Fibroblast of mammary gland (primary cell): ENCODE results near the gene ASGR1.

Experiments used
- DNase-seq: peaks from one replicate; pipeline ENCODE4 v3.0.0-alpha.2; 2010; ENCODE audit warnings: low read depth
- H3K4me3 ChIP-seq: 2 replicates; pipeline ENCODE4 v1.5.1; 2011; ENCODE audit warnings: low read depth, mild to moderate bottlenecking, low read length, moderate library complexity; ENCODE audit not compliant: control insufficient read depth
- TF ChIP-seq, protein P1 (sequence below): conservative IDR thresholded peaks from 2 replicates; pipeline ENCODE4 v1.5.1; 2011; ENCODE audit warnings: low read depth, low read length, inconsistent platforms; ENCODE audit not compliant: control insufficient read depth, insufficient read depth

Gene ASGR1

DNA sequence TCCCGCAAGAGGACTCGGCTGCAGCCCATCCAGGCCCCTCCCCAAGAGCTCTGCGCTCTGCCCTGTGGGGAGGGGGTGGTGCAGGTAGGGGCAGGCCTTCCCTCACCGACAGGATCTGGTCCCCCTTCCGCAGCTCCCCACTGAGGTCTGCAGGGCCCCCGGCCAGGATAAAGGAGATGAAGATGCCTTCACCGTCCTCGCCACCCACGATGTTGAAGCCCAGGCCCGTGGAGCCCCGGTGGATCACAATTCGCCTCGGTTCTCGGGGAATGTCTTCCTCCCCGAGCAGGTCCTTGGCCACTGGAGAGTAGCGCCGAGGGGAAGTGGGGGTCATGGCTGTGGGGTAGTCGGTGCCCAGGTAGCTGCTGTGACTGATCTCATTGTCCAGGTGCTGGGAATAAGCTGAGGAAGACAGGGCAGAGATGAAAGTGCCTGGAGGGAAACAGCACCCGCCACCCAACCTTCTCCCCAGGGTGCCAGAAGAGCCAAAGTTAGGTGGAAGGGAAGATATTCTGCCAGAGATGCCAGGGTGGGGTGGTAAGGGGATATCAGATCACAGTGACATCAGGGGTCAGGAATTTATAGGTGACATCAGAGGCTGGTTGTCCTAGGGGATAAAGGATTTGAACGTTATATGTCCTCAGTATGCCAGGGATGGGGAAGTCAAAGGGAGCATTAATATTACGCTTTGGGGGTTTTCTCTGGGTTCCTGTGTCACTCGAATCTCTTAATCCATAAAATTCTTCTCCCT lies 17.7 kb upstream of the ASGR1 start:
- DNase-seq = no peak
- no peak overlapping the region for H3K4me3 ChIP-seq
- TF ChIP-seq, protein P1, sequence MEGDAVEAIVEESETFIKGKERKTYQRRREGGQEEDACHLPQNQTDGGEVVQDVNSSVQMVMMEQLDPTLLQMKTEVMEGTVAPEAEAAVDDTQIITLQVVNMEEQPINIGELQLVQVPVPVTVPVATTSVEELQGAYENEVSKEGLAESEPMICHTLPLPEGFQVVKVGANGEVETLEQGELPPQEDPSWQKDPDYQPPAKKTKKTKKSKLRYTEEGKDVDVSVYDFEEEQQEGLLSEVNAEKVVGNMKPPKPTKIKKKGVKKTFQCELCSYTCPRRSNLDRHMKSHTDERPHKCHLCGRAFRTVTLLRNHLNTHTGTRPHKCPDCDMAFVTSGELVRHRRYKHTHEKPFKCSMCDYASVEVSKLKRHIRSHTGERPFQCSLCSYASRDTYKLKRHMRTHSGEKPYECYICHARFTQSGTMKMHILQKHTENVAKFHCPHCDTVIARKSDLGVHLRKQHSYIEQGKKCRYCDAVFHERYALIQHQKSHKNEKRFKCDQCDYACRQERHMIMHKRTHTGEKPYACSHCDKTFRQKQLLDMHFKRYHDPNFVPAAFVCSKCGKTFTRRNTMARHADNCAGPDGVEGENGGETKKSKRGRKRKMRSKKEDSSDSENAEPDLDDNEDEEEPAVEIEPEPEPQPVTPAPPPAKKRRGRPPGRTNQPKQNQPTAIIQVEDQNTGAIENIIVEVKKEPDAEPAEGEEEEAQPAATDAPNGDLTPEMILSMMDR = no peak

DNA sequence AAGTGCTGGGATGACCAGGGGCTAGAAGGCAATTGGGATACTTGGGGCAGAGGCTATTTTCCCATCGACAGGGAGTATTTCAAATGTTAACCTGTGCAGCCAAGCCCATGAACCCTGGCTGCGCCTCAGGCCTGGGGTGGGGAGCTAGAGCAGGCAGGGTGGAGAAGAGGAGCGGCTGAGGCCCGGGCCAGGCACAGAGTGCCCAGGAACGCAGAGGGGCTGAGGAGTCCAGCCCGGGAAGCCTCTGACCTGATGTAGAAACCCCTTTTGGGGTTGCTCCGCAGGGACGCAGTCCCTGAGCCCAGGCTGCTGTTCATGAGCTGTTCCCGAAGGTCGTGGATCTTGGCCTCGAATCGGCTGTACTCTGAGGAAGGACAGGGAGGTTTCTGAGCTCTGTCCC lies 16.8 kb upstream of the ASGR1 start:
- TF ChIP-seq, protein P1 = no peak
- DNase-seq = no peak
- H3K4me3 ChIP-seq = no peak overlapping the region

DNA sequence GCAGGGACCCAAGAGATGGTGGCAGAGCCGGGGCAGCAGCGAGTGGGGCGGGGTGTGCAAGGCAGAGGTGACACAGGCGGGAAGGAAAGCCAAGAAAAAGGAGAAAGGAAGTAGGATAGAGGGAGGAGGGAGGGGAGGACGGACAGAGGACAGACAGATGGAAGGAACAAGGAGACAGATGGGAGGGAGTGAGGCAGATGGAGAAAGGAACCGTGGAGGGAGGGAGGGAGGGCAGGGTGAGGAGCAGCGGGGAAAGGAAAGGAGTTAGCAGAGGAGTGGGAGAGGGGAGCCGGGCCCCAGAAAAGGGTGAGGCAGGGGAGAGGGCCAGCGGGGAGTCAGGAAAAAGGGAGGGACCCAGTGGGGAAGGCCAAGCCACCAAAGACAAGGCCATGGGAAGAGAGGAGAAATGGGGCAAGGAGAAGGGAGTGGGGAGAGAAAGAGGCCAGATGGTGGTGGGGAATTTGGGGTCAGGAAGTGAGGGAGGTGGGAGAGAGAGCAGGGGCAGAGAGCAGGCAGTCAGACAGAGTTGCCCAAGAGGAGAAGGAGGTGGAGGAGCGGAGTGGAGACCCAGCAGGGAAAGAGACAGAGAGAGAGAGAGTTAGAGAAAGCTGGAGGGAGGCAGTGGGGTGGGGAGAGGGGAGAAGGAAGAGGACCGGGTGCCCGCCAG lies 13.2 kb upstream of the ASGR1 start:
- DNase-seq = no peak
- H3K4me3 ChIP-seq = no peak overlapping the region
- TF ChIP-seq, protein P1 = no peak

DNA sequence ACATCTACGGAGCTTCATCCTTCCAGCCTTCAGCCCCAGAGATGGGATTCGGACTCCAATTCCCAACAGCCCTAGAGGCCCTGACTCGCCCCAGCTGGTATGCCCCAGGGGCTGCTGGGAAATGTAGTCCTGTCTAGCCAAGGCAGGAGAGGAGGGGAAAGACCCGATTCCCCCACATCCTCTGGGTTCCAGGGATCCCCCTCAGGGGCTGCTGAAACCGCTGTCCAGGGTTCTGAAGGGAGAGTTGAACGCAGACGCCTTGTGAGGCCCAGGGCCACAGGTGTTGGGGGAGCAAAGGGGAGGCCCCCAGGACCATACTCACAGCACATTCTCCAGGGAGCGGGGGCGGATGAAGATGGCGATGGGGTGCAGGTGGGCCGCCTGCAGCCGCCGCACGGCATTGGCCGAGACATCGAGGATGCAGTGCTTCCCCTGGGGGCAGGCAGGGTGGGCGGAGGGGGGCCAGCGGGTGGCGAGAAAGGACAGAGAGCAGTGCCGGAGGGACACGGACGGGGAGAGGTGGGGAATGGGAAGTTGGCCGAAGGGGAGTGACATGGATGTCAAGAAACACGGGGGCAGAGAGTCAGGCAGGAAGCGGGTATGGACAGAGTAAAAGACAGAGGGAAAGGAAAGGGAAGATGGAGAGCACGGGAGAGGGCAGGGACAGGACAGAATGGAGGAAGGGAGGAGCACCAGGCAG lies 12.6 kb upstream of the ASGR1 start:
- no peak overlapping the region for H3K4me3 ChIP-seq
- peak; percentile 37 for DNase-seq
- TF ChIP-seq, protein P1 = no peak

DNA sequence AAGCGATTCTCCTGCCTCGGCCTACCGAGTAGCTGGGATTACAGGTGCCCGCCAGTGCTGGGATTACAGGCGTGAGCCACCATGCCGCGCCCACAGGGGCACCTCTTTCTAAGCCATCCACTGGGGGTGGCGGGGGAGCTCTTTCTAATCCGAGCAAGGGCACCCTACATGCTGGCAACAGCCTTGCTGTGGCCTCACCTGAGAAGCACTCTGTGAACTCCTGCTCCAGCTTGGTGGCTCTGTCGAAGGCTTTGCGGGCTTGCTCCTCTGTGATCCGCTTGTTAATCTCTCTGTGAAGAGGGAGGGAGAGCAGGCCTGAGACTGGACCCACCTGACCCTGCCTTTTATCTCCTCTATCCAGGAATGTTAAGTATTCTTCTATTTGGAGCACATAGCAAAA lies 11.9 kb upstream of the ASGR1 start:
- H3K4me3 ChIP-seq = no peak overlapping the region
- no peak for DNase-seq
- TF ChIP-seq, protein P1 = no peak

DNA sequence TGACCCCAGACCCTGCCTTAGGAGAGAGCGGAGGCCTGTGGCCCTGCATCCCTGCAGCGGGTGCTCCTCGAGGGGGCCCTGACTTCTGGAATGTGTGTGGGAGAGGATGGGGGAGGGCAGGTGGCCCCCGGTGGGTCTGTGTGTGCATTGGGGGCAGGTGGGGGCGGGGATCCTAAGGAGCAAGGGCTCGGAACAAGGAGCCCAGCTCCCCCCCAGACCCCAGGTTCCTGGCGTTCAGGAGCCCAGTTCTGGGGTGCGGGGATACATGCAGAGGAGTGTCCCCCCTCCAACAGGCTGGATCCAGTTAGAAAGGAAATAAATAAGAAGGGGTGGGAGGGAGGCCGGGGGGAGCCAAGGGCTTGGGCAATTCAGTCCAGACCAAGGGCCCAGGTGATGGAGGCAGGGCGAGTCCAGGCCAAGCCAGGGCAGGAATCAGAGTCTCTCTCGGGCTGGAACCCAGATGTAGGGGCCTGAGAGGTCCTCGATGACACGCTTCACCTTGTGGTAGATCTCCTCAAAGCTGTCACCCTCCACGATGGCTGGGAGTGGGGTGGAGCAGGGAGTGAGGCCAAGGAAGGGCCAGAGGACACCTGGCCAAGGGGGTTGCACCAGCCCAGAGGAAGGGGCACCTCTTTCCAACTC lies 11.2 kb upstream of the ASGR1 start:
- TF ChIP-seq, protein P1 = no peak
- no peak for DNase-seq
- no peak overlapping the region for H3K4me3 ChIP-seq
